ENCODE measurements around the gene TFR2.

TFR2 gene

GRCh38 chr7:100585511-100586265, 55.7 kb downstream of the TFR2 start, which contains the start of gene LRCH4:
TSS of gene LRCH4 (minus strand) at chr7:100586129. CDS start at chr7:100586100, 29 bp downstream.
- no peak for DNase-seq (ENCODE audit: low spot score)

DNA sequence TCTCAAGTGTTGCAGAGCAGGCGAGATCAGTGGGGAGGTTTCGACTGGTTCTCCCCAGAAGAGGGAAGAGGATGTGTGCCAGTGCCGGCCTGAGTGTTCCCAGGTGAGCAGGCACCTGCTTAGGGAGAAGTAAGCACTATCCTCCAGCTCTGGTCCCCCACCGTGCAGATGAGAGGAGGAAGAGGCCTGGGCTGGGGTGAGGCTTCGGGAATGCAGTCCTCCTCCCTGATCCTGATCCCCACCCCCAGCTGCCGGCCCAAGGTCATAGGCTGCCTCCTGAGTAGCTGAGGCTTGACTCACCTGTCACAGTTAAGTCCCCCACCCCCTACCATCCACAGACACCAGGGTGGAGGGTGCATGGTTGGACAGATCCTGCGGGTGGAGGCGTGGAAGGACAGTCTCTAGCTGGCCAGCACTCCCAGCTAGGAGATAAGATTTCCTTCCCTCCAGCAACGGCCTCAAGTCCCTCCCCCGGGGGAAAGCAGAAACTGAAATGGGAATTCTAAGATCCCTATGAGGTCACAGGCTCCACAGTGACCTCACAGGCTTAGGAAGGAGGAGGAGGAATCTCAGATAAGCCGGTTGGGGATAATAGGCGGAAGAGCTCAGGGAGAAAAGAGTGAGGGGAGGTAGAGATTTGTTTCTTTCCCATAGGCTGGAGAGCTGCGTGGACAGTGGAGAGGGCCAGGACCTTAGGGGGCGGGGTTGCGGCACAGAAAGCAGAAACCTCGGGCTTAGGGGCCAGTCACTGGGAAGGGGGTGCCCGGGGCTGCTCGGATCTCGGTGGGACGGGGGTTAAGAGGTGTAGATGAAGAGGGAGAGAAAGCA, 56.5 kb downstream of the TFR2 start:
- DNase-seq (ENCODE audit: low spot score): peak; percentile 45

GRCh38 chr7:100584054-100584682, 57.2 kb downstream of the TFR2 start:
- no peak for DNase-seq (ENCODE audit: low spot score)

GRCh38 chr7:100583132-100584053, 58.0 kb downstream of the TFR2 start:
- DNase-seq (ENCODE audit: low spot score): peak; percentile 88

GRCh38 chr7:100582650-100583049, 58.7 kb downstream of the TFR2 start:
- DNase-seq (ENCODE audit: low spot score): no peak

DNA sequence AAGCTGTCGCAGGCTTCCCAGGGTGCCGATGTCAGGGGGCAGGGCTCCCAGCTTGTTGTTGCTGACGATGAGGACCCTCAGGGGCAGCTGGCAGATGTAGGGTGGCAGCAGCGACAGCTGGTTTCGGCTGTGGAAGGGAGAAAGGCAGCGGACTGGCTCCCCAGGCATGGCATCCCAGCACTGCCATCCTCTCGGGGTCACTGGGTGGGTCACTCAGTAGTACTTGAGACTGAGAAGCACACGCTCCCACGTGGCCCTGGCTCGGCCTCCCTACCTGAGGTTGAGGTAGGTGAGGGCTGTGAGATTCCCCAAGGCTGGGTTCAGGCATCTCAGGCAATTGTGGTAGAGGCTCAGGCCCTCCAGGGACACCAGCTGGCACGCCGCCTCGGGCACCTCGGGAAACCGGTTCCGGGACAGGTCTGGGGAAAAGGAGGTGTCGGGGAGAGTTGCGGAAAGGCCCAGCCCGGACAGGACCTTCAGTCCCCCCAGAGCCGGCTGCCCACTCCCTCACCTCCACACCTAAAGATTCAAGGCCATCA, 59.2 kb downstream of the TFR2 start:
- no peak for DNase-seq (ENCODE audit: low spot score)

DNA sequence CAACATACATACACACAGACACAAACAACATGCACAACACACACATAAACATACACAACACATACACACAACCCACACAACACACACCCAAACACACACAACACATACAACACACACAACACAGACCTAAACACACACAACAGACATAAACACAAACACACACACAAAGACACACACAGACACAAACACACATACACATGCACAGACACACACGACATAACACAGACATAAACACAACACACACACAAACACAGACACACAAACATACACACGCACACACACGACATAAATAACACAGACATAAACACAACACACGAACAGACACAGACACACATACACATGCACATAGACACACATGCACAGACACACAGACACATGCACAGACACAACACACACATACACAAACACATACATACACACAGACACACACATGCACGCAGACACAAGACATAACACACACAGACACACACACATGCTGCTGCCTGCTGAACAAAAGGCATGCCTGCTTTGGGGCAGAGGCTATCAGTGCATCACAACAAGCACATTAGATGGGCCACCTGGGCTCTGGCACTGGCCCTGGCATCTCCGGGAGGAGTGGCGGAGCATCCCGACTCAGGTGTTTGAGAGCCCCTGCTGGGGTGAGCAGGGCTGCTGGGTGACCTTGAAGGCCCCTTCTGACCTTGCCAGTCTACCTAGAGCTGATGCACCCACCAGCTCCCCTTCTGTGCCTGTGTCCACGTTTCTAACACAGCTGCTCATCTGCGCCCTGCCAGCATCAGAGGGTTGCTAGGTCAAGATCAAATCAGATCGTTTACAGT, 60.7 kb downstream of the TFR2 start:
- no peak for DNase-seq (ENCODE audit: low spot score)

DNA sequence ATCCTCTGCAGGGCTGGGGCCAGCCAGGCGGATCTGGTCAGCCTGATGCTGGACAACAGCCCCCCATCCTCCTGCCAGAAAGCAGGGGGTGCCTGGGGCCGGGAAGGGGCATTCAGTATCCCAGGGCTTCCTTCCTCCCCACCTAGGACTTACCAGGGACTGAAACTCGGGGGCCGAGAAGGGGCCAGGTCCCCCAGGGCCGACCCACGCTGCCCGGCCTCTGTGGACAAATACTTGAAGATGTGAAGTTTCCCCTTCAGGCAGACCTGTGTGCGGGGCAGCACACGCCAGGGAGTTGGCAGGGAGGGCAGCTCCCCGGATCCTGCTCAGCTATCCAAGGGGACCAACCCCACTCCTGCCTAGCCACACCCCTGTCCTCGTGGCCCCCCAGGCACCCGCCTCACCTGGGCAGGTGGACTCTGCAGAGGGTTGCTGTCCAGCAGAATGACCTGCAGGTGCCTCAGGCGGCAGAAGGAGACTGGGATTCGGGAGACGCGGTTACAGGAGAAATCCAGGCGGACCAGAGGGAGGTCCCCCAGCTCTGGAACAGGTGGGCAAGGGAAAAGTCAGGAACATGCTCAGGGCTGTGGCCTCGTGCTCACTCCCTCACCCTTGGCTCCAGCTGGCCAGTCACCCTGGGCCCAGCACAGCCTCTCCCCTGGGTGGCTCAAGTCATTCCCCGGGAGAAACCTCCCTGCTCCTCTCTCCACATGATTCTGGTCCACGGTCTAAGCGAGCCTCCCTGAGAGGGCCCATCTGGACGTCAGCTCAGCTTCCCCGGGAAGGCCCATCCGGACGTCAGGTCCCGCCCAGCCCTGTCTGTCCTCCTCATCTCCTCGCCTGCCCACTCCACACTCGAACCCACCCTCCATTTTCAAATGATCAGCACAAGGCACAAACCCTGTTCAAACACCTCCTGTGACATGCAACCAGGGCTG, 62.8 kb downstream of the TFR2 start:
- DNase-seq (ENCODE audit: low spot score): no peak

- DNase-seq (ENCODE audit: low spot score): no peak
Observed at GRCh38 chr7:100577507-100577906, 63.8 kb downstream of the TFR2 start.

DNA sequence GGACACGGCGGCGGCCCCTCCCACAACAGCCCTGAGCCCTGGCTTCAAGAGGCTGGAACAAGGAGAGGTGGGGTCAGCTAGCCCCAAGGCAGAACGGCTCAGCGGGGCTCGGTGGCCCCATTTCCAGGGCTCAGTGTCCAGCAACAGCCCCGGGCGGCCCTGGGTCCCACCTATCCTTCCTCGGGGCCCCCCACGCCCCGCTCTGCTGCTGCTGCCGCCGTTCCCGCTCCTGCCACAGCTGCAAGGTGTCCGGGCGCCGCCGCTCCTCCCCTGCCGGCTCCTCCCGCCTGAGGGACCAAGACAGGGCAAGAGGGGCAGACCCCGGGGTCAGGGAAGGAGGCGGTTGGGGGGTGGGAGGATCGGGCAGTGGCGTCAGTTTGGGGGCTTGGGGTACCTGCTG, 64.2 kb downstream of the TFR2 start:
- DNase-seq (ENCODE audit: low spot score): no peak

DNA sequence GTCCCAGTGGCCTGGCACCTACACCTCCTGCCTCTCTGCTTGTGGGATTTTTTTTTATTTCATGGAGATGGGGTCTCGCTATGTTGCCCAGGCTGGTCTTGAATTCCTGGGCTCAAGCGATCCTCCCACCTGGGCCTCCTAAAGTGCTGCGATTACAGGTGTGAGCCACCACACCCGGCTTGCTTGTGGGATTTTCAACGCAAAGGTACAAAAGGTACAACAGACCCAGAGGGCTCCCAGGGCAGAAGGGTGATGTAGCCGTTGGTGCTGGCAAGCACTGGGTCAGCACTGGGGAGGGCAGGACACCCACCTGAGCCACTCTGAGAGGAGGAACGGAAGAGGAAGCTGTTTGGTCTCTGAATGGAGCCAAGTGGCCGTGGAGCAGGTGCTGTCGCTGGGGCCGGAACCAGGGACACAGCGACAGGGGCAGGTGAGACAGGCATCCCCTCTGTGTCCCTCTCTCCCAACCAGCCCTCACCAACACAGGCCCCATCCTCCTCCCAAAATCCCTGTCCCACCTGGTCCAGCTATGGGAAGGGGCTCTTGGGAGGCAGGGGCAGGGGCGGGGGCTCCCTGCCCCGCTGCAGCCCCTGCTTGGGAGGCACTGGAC, 64.9 kb downstream of the TFR2 start:
- no peak for DNase-seq (ENCODE audit: low spot score)

DNA sequence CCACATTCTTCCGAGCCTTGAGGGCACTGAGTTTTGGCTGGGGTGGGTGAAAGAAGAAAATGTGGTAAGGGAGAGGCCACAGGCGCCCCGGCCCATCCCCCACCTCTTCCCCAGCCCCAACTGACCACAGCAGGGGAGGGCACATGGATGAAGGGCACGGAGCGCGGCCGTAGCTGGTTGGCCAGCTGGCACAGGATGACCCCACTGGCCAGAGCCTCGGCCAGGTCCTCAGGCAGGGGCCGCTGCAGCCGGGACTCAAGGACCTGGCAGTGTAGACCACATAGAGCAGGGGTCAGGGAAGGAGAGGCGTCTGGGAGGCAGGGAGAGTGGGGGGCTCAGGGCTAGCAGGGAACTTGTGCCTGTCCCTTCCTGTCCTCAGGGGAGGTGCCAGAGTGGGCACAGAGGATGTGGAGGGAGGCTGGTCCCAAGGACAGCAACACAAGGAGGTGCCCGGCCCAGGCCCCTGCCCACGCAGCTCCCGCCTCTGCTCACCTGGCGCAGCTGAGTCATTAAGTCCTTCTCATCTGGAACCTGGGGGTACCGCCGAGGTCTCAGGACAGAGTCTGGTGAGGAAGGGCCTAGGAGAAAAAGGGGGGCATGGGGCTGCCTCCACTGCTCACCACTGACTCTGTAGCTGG, 65.5 kb downstream of the TFR2 start:
- no peak for DNase-seq (ENCODE audit: low spot score)

DNA sequence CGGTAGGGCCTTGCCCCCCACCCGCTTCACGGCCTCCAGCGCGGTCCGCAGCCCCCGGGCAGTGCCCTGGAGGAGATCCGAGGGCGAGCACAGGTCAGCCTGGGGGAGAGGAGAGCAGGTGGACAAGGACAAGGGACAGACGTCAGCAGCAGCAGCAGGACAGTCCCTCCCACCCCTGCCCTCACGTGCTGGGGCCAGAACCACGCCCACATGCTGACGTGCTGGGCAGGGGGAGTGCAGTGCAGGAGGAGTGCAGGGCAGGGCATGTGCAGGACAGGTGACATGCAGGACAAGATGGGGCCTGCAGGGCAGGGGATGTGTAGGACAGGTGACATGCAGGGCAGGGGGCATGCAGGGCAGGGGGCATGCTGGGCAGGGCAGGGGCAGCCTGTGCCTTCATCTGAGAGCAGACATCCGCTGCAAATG, 66.1 kb downstream of the TFR2 start:
- DNase-seq (ENCODE audit: low spot score): no peak

DNA sequence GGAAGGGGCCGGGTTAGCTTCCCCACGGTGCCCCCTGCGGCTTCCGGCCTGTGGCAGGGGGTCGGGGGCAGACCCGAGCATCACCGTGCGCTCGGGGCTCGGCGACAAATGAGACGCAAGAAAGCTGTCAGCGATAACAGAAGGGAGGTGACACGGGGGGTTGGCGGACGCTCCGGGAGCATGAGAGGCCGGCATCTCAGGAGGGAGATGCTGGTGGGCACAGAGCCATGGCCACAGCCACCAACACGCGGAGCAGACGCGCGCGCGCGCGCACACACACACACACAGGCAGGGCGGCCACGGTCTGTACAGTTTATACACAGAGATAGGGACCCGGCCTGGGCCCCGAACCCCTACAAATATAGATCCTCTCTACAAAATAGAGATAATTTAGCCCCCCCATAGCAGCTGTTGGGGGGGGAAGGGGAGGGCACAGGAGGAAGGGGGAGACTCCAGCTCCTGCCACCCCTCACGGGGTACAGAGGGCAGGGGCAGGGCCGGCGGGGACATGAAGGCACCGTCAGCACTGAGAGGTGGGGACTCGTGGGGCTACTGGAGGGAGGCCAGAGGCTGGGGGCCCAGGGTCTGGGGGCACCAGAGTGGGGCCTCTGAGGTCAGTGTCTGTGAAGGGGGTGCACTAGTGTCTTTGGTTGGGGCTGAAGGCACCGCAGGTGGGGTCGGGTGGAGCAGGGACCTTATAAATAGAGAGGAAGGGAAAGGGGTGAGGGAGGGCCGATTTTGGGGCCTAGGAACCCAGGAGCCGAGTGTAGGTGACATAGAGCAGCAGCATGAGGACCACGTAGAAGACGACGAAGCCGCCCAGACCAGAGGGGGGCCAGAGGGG, 66.8 kb downstream of the TFR2 start:
- no peak for DNase-seq (ENCODE audit: low spot score)

DNA sequence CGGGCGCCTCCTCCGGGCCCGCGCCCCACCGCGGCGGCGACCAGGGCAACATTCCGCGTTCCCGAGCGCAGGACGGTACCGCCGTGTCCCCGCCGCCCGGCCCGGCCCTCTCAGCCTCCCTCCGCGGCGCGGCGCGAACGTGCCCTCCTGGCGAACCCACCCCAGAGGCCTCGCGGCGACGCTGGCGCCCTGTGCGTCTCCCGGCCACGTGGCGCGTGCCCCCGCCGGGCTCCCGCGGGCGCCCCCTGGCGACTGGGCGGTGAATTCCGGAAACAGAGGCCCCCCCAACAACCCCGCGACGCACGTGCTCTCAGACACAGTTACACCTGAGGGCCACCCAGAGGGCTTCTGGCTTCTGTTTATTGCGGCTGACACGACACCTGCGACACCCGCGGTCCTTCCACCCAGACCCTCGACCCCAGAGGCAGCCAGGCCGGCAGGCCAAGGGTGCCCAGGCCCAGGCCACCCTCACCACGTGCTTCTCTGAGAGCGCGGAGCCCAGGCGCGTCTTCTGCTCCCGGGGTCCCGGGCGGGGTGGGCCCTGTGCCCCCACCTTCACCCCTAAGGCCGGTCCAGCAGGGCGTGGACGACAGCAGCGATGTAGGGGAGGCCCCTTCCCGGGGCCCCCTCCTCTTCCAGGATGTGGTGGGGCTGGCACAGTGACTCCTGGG, 67.5 kb downstream of the TFR2 start, which contains the start of gene SAP25:
Gene SAP25, minus strand, starts transcription at position 210 of the 671 bp plus-strand sequence. Its CDS starts 158 bp downstream, at position 52.
- no peak for DNase-seq (ENCODE audit: low spot score)

GRCh38 chr7:100572949-100573675, 68.2 kb downstream of the TFR2 start:
- no peak for DNase-seq (ENCODE audit: low spot score)
